Calu3 (cell line): ENCODE measurements around the gene RAB4A. TPM values are rescaled to one million over a fixed set of nuclear protein-coding genes. Genes with fewer than 3 reads are reported as not detected.

Source experiments
- BruUV-seq: library from RNA; stranded (reverse); fragments of 400-500 nt; replicated peaks from 2 replicates; lab custom pipeline; 2021; lab: Mats Ljungman, UMichigan
- CTCF ChIA-PET: fragments of 300-600 bp; sonication (Branson Sonifier 250); formaldehyde crosslinking; loops from one replicate; lab custom pipeline; 2022; ENCODE audit warnings: antibody characterized with exemption; lab: Charles Lee
- DNase-seq: peaks from one replicate; pipeline ENCODE4 v3.0.0; 2022
- H3K27ac Mint-ChIP-seq: one replicate; pipeline ENCODE4 v1.8.0; 2022; ENCODE audit warnings: mixed read lengths; ENCODE audit not compliant: unreplicated experiment
- H3K27me3 Mint-ChIP-seq: one replicate; pipeline ENCODE4 v1.8.0; 2022; ENCODE audit warnings: mixed read lengths; ENCODE audit not compliant: unreplicated experiment
- H3K36me3 Mint-ChIP-seq: one replicate; pipeline ENCODE4 v1.8.0; 2022; ENCODE audit warnings: mild to moderate bottlenecking, moderate library complexity, mixed read lengths; ENCODE audit not compliant: insufficient read depth, unreplicated experiment
- H3K4me1 Mint-ChIP-seq: one replicate; pipeline ENCODE4 v1.8.0; 2022; ENCODE audit warnings: mild to moderate bottlenecking, low read depth, mixed read lengths; ENCODE audit not compliant: unreplicated experiment
- H3K4me3 Mint-ChIP-seq: one replicate; pipeline ENCODE4 v1.8.0; 2022; ENCODE audit warnings: mild to moderate bottlenecking, low read depth, moderate library complexity, mixed read lengths; ENCODE audit not compliant: unreplicated experiment
- H3K9me3 Mint-ChIP-seq: one replicate; pipeline ENCODE4 v1.8.0; 2022; ENCODE audit warnings: low read depth, mixed read lengths; ENCODE audit not compliant: unreplicated experiment
- CTCF ChIP-seq: fragments of 200-600 bp; IDR thresholded peaks from one replicate; pipeline ENCODE4 v1.8.0; 2022; ENCODE audit warnings: antibody characterized with exemption; ENCODE audit not compliant: unreplicated experiment
- intact Hi-C: fragments of 100-400 bp; cut with micrococcal nuclease; formaldehyde crosslinking; loops from one replicate; pipeline ENCODE4 v1.10.0; 2022; ENCODE audit not compliant: unreplicated experiment
- total RNA-seq: library from RNA; stranded (reverse); gene quantifications from 2 replicates; pipeline ENCODE4 v1.2.3, GENCODE V29; 2022

Gene RAB4A
- total RNA-seq, 1 experiment from 2014 or later, result 78.7 TPM

- Mint-ChIP-seq H3K4me1 (peaks cover 5% of the 10 kb centered on the region), H3K36me3 (no peaks in the 10 kb centered on the region), H3K4me3 (no peak overlapping the region), H3K27me3 (no peaks in the 10 kb centered on the region), H3K27ac (no peak overlapping the region), H3K9me3 (no peaks in the 10 kb centered on the region)
- BruUV-seq, result no TSS peak
- TF ChIP-seq CTCF, result no peak
- no peak for DNase-seq
- intact Hi-C loops, result no loop called here
- CTCF ChIA-PET, result no interaction called here
These were observed 9.3 kb downstream of the RAB4A start for GRCh38 chr1:229280037-229280828.

GRCh38 chr1:229280921-229281320 lies 10.0 kb downstream of the RAB4A start:
- CTCF ChIA-PET, result interaction anchor here (0.6 kb wide), 1 partner anchor 1114 kb away, joined by 5 read pairs; no protein-coding TSS in a partner anchor
- intact Hi-C loops, result no loop called here
- no peaks in the 10 kb centered on the region for H3K9me3 Mint-ChIP-seq
- BruUV-seq, result no TSS peak
- H3K4me1 Mint-ChIP-seq, result peaks cover 9% of the 10 kb centered on the region
- no peak for DNase-seq
- H3K27me3 Mint-ChIP-seq, result no peaks in the 10 kb centered on the region
- no peak for TF ChIP-seq CTCF
- H3K4me3 Mint-ChIP-seq, result no peak overlapping the region
- no peaks in the 10 kb centered on the region for H3K36me3 Mint-ChIP-seq
- no peak overlapping the region for H3K27ac Mint-ChIP-seq

GRCh38 chr1:229281339-229281926 lies 10.5 kb downstream of the RAB4A start:
- CTCF ChIA-PET, result interaction anchor here (0.6 kb wide), 1 partner anchor 1113 kb away, joined by 5 read pairs; no protein-coding TSS in a partner anchor
- no peaks in the 10 kb centered on the region for H3K9me3 Mint-ChIP-seq
- peaks cover 9% of the 10 kb centered on the region for H3K4me1 Mint-ChIP-seq
- intact Hi-C loops, result no loop called here
- no peak for TF ChIP-seq CTCF
- BruUV-seq, result no TSS peak
- DNase-seq, result no peak
- H3K27me3 Mint-ChIP-seq, result no peaks in the 10 kb centered on the region
- H3K4me3 Mint-ChIP-seq, result no peak overlapping the region
- H3K27ac Mint-ChIP-seq, result no peak overlapping the region
- H3K36me3 Mint-ChIP-seq, result no peaks in the 10 kb centered on the region

GRCh38 chr1:229282295-229282823 lies 11.4 kb downstream of the RAB4A start:
- Mint-ChIP-seq H3K36me3 (no peaks in the 10 kb centered on the region), H3K9me3 (no peaks in the 10 kb centered on the region), H3K27me3 (no peaks in the 10 kb centered on the region), H3K27ac (no peak overlapping the region), H3K4me3 (no peak overlapping the region), H3K4me1 (peaks cover 18% of the 10 kb centered on the region)
- BruUV-seq, result no TSS peak
- TF ChIP-seq CTCF, result no peak
- intact Hi-C loops, result no loop called here
- CTCF ChIA-PET, result no interaction called here
- no peak for DNase-seq
